NCI-H146 (cell line): Measurements from ENCODE around the gene PDE4D.
"Not testable (repeated sequence)": the region's sequence is repeated elsewhere in the genome, so short reads cannot be mapped to it uniquely, and the experiment has no call there.

ENCODE experiments used
- DNase-seq: peaks from one replicate; lab custom pipeline; 2025; lab: John Stamatoyannopoulos, UW

Gene PDE4D

GRCh38 chr5:59421986-59422941, 471.3 kb downstream of the PDE4D start:
- DNase-seq: no peak

- no peak for DNase-seq
Observed at GRCh38 chr5:59420596-59420995, 472.9 kb downstream of the PDE4D start.

- DNase-seq: peak; percentile 15
Observed at GRCh38 chr5:59418808-59419207, 474.7 kb downstream of the PDE4D start.

- DNase-seq: no peak
Observed at GRCh38 chr5:59416451-59416850, 477.1 kb downstream of the PDE4D start.

GRCh38 chr5:59416026-59416425, 477.5 kb downstream of the PDE4D start:
- no peak for DNase-seq

GRCh38 chr5:59412428-59412827, 481.1 kb downstream of the PDE4D start:
- DNase-seq: no peak

GRCh38 chr5:59408997-59409396, 484.5 kb downstream of the PDE4D start:
- not testable (repeated sequence) for DNase-seq

GRCh38 chr5:59407967-59408366, 485.6 kb downstream of the PDE4D start:
- DNase-seq: no peak

- peak; percentile 64 for DNase-seq
Observed at GRCh38 chr5:59401637-59402036, 491.9 kb downstream of the PDE4D start.

GRCh38 chr5:59394956-59395355, 498.6 kb downstream of the PDE4D start:
- DNase-seq: not testable (repeated sequence)

- DNase-seq: no peak
Observed at GRCh38 chr5:59393585-59394420, 499.7 kb downstream of the PDE4D start.

GRCh38 chr5:59391576-59391975, 501.9 kb downstream of the PDE4D start:
- no peak for DNase-seq

- DNase-seq: no peak
Observed at GRCh38 chr5:59390989-59391388, 502.5 kb downstream of the PDE4D start.

GRCh38 chr5:59390074-59390659, 503.4 kb downstream of the PDE4D start:
- DNase-seq: peak; percentile 47

GRCh38 chr5:59387127-59387526, 506.4 kb downstream of the PDE4D start:
- DNase-seq: no peak

- no peak for DNase-seq
Observed at GRCh38 chr5:59385700-59386099, 507.8 kb downstream of the PDE4D start.

- DNase-seq: peak; percentile 61
Observed at GRCh38 chr5:59380350-59380951, 513.1 kb downstream of the PDE4D start.

GRCh38 chr5:59374036-59374435, 519.5 kb downstream of the PDE4D start:
- not testable (repeated sequence) for DNase-seq

- no peak for DNase-seq
Observed at GRCh38 chr5:59371525-59372127, 521.9 kb downstream of the PDE4D start.

GRCh38 chr5:59368951-59369350, 524.6 kb downstream of the PDE4D start:
- DNase-seq: no peak

- peak; percentile 46 for DNase-seq
Observed at GRCh38 chr5:59367791-59368394, 525.6 kb downstream of the PDE4D start.
